ENCODE data around the gene XRCC1.

Gene XRCC1

GRCh38 chr19:43511324-43511723, 64.0 kb downstream of the XRCC1 start:
- peaks cover 45% of the 10 kb centered on the region for H3K36me3 ChIP-seq (ENCODE audit: control insufficient read depth, insufficient read depth, low read length)
- no peak overlapping the region for H3K4me3 ChIP-seq (ENCODE audit: extremely low read depth, insufficient read depth, low read length, poor library complexity, severe bottlenecking)
- H3K27ac ChIP-seq (ENCODE audit: low read depth, low read length, severe bottlenecking) = no peak overlapping the region
- H3K9me3 ChIP-seq (ENCODE audit: control insufficient read depth, low read length) = no peaks in the 10 kb centered on the region
- H3K4me1 ChIP-seq (ENCODE audit: control insufficient read depth, insufficient read depth, low read length, poor library complexity, severe bottlenecking) = no peaks in the 10 kb centered on the region
- 87 to 89% methylated on average over 3 of the region's 5 CpGs for WGBS, 2 experiments (ENCODE audit: insufficient coverage in 2 of 2)

DNA sequence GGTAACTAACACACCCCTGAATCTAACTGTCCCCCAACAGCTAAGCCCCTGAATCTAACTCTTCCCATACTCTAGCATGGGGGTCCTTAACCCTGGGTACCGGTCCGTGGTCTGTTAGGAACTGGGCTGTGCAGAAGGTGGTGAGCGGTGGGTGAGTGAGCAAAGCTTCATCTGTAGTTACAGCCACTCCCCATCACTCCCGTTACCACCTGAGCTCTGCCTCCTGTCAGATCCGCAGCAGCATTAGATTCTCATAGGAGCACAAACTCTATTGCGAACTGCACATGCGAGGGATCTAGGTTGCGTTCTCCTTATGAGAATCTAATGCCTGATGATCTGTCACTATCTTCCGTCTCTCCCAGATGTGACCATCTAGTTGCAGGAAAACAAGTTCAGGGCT, 64.6 kb downstream of the XRCC1 start:
- Histone ChIP-seq H3K36me3 (ENCODE audit: control insufficient read depth, insufficient read depth, low read length) (peaks cover 46% of the 10 kb centered on the region), H3K4me1 (ENCODE audit: control insufficient read depth, insufficient read depth, low read length, poor library complexity, severe bottlenecking) (no peaks in the 10 kb centered on the region), H3K4me3 (ENCODE audit: extremely low read depth, insufficient read depth, low read length, poor library complexity, severe bottlenecking) (no peak overlapping the region), H3K9me3 (ENCODE audit: control insufficient read depth, low read length) (no peaks in the 10 kb centered on the region), H3K27ac (ENCODE audit: low read depth, low read length, severe bottlenecking) (no peak overlapping the region)
- WGBS, 2 experiments (ENCODE audit: insufficient coverage in 2 of 2) = 98 to 100% methylated on average over 5 to 7 of the region's 9 CpGs

GRCh38 chr19:43507880-43508279, 67.4 kb downstream of the XRCC1 start:
- Histone ChIP-seq H3K9me3 (ENCODE audit: control insufficient read depth, low read length) (no peaks in the 10 kb centered on the region), H3K4me1 (ENCODE audit: control insufficient read depth, insufficient read depth, low read length, poor library complexity, severe bottlenecking) (peaks cover 7% of the 10 kb centered on the region), H3K27ac (ENCODE audit: low read depth, low read length, severe bottlenecking) (no peak overlapping the region), H3K4me3 (ENCODE audit: extremely low read depth, insufficient read depth, low read length, poor library complexity, severe bottlenecking) (no peak overlapping the region), H3K36me3 (ENCODE audit: control insufficient read depth, insufficient read depth, low read length) (peaks cover 34% of the 10 kb centered on the region)
- WGBS, 2 experiments (ENCODE audit: insufficient coverage in 2 of 2) = 94% methylated on average over 2 of the region's 2 CpGs; no CpG with 5 or more reads in 1 of the 2 experiments

DNA sequence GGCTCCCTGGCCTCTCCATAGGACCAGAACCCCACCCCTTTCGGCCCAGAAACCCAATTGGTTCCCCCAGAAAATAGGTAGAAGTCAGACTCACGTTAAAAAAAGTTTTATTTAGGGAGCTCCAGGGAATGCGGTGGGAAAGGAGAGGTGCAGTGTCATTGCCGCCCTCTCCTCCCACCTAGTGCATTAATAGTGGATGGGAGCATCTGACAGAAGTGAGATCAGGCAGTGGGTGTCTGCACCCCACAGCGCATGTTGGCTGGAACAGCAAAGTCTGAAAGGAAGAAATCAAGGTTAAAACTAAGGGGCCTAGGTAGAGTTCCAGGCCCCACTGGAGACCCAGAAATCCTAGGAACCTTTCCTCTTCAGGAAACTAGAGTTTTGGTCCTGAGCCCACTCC, 68.7 kb downstream of the XRCC1 start:
- Histone ChIP-seq H3K9me3 (ENCODE audit: control insufficient read depth, low read length) (no peaks in the 10 kb centered on the region), H3K4me1 (ENCODE audit: control insufficient read depth, insufficient read depth, low read length, poor library complexity, severe bottlenecking) (peaks cover 7% of the 10 kb centered on the region), H3K27ac (ENCODE audit: low read depth, low read length, severe bottlenecking) (no peak overlapping the region), H3K4me3 (ENCODE audit: extremely low read depth, insufficient read depth, low read length, poor library complexity, severe bottlenecking) (no peak overlapping the region), H3K36me3 (ENCODE audit: control insufficient read depth, insufficient read depth, low read length) (peaks cover 35% of the 10 kb centered on the region)
- 85 to 100% methylated on average over 1 to 4 of the region's 5 CpGs for WGBS, 2 experiments (ENCODE audit: insufficient coverage in 2 of 2)

DNA sequence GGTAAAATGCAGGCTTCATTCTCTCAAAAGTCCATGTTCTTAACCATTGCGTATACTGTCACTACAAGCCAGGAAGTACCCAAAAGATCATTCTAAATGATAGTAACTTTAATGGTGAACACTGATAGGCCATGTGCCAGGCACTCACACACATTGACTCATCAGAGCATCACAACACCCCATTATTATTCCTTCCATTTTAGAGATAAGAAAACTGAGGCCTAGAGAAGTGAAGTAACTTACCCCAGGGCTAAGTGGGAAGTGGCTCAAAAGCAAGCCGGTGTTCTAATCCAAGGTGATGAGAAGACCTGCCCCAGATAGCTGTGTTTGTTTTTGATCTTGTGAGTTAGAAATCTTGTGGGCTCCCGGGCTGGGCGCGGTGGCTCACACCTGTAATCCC, 69.4 kb downstream of the XRCC1 start:
- H3K36me3 ChIP-seq (ENCODE audit: control insufficient read depth, insufficient read depth, low read length) = peaks cover 37% of the 10 kb centered on the region
- WGBS, 2 experiments (ENCODE audit: insufficient coverage in 2 of 2) = 93 to 100% methylated on average over 4 of the region's 5 CpGs
- H3K4me1 ChIP-seq (ENCODE audit: control insufficient read depth, insufficient read depth, low read length, poor library complexity, severe bottlenecking) = peaks cover 7% of the 10 kb centered on the region
- H3K27ac ChIP-seq (ENCODE audit: low read depth, low read length, severe bottlenecking) = no peak overlapping the region
- no peak overlapping the region for H3K4me3 ChIP-seq (ENCODE audit: extremely low read depth, insufficient read depth, low read length, poor library complexity, severe bottlenecking)
- H3K9me3 ChIP-seq (ENCODE audit: control insufficient read depth, low read length) = no peaks in the 10 kb centered on the region

DNA sequence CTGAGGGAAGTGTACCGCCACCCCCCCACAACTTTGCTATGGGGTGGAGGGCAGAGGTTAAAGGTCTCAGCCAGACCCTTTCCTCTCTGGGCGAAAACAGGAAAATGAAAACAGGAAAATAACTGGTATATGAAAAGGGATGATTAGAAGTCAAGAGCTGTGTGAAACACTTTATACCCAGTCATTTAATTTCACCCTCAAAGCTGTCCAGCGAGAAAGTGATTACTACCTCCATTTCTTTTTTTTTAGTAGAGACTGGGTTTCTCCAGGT, 70.2 kb downstream of the XRCC1 start:
- H3K4me1 ChIP-seq (ENCODE audit: control insufficient read depth, insufficient read depth, low read length, poor library complexity, severe bottlenecking) = peaks cover 7% of the 10 kb centered on the region
- H3K4me3 ChIP-seq (ENCODE audit: extremely low read depth, insufficient read depth, low read length, poor library complexity, severe bottlenecking) = no peak overlapping the region

DNA sequence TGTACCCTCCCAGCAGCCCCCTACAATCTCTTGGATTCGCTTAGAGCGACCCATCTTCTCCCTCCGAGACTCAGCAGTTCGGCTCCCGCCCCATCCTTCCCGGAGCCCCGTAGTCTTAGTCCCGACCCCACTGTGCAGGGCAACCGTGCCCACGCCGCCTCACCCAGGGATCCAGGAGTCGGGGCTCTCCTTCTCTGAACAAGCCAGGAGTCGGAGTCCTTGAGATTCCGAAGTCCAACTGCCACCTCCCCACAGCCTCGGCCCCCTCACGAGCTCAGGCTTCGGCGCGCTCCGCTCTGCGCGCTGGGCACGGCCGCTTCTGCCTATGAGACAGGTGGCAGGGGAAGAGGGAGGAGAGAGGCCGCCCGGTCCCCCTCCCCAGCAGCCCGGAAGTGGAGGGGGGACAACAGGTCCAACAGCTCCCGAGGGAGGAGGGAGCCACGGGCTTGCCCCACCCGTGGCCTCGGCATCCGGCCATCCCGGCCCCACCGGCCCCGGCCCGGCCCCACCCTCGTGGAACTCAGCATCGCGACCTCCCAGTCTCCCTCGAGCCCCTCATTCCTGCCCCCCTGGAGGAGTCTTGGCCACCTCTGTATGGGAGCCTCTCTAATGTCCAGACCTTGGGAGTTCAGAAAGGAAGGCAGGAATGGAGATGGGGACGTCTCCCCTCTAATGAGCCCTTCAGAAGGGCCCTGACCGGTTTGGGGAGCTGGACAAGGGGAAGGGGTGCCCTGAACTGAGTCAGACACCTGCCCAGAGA, 70.7 kb downstream of the XRCC1 start, which contains the start of gene PHLDB3:
Gene PHLDB3 (minus strand): TSS at position 321 of the 760 bp plus-strand sequence. CDS start 628 bp downstream, outside the sequence.
- H3K4me1 ChIP-seq (ENCODE audit: control insufficient read depth, insufficient read depth, low read length, poor library complexity, severe bottlenecking) = peaks cover 7% of the 10 kb centered on the region
- peak within 1 kb of the TSS; percentile 83 for H3K4me3 ChIP-seq (ENCODE audit: extremely low read depth, insufficient read depth, low read length, poor library complexity, severe bottlenecking)
- 1 to 7% methylated on average over 15 to 27 of the region's 42 CpGs for WGBS, 2 experiments (ENCODE audit: insufficient coverage in 2 of 2)
- H3K36me3 ChIP-seq (ENCODE audit: control insufficient read depth, insufficient read depth, low read length) = peaks cover 24% of the 10 kb centered on the region
- H3K9me3 ChIP-seq (ENCODE audit: control insufficient read depth, low read length) = no peaks in the 10 kb centered on the region
- H3K27ac ChIP-seq (ENCODE audit: low read depth, low read length, severe bottlenecking) = peak within 1 kb of the TSS; percentile 81

More for the DNA sequence above, 70.2 kb downstream of the XRCC1 start:
- no peak overlapping the region for H3K27ac ChIP-seq (ENCODE audit: low read depth, low read length, severe bottlenecking)
- H3K36me3 ChIP-seq (ENCODE audit: control insufficient read depth, insufficient read depth, low read length) = peaks cover 30% of the 10 kb centered on the region
- 80 to 100% methylated on average over 1 of the region's 3 CpGs for WGBS, 2 experiments (ENCODE audit: insufficient coverage in 2 of 2)
- no peaks in the 10 kb centered on the region for H3K9me3 ChIP-seq (ENCODE audit: control insufficient read depth, low read length)

DNA sequence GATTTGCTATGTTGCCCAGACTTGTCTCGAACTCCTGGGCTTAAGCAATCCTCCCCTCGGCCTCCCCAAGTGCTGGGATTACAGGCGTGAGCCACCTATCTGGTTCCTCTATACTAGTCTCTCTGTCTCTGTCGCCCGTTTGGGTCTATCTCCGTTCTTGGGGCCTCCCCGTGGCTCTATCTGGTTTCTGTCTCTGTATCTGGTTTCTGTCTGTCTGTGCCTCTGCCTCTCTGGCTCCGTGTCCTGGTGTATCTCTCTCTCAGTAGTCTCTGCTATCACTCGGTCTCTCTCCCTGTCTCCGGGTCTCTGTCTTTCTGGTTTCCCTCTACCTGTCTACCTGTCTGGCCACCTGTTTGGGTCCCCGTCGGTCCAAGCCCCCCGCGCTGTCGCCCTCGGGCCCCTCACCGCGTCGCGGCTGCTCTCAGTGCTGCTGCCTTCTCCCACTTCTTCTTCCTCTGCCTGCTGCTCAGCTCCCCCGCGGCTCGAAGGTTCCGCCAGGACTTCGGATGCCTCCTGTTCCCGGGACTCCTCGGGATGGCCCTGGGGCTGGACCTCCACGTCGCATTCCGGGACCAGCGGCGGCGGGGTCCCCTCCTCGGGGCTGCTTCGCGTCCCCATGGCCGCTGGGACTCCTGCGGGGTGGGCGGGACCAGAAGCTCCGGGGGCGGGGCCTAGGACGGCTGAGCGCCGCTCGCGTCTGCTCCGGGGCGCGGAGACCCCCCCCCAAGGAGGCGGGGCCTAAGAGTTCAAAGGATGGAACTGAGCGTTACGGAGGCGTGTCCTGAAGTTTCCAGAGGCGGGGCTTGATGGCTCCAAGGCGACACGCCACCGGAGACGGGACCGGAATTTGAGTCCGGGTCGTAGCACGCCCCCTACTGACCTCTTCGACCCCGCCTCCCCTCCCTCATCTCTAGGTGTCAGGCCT, 71.6 kb downstream of the XRCC1 start:
- Histone ChIP-seq H3K4me3 (ENCODE audit: extremely low read depth, insufficient read depth, low read length, poor library complexity, severe bottlenecking) (peak overlapping the region; percentile 83), H3K4me1 (ENCODE audit: control insufficient read depth, insufficient read depth, low read length, poor library complexity, severe bottlenecking) (peaks cover 7% of the 10 kb centered on the region), H3K36me3 (ENCODE audit: control insufficient read depth, insufficient read depth, low read length) (peaks cover 22% of the 10 kb centered on the region), H3K9me3 (ENCODE audit: control insufficient read depth, low read length) (no peaks in the 10 kb centered on the region), H3K27ac (ENCODE audit: low read depth, low read length, severe bottlenecking) (peak overlapping the region; percentile 81)
- WGBS, 2 experiments (ENCODE audit: insufficient coverage in 2 of 2) = 6% methylated on average over 40 to 48 of the region's 64 CpGs

DNA sequence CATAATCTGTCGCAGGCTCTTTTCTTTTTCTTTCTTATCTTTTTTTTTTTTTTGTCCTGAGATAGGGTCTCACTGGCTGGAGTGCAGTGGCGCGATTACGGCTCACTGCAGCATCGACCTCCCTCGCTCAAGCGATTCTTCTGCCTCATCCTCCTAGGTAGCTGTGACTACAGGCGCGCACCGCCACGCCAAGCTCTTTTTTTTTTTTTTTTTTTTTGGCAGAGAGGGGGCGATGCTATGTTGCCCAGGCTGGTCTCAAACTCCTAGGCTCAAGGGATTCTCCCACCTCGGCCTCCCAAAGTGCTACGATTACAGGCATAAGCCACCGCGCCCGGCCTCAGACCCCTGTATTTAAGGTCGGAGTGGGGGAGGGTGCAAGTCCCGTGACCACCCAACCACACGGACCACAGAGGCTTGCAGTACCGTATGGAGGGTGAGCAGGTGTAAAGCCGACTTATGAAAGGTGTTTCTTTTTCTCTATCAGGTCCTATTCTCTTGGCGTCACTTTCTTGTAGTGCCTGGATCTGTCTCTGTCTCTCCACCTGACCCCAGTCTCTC, 72.8 kb downstream of the XRCC1 start:
- H3K36me3 ChIP-seq (ENCODE audit: control insufficient read depth, insufficient read depth, low read length) = peaks cover 24% of the 10 kb centered on the region
- H3K4me3 ChIP-seq (ENCODE audit: extremely low read depth, insufficient read depth, low read length, poor library complexity, severe bottlenecking) = no peak overlapping the region
- H3K9me3 ChIP-seq (ENCODE audit: control insufficient read depth, low read length) = no peaks in the 10 kb centered on the region
- no peak overlapping the region for H3K27ac ChIP-seq (ENCODE audit: low read depth, low read length, severe bottlenecking)
- H3K4me1 ChIP-seq (ENCODE audit: control insufficient read depth, insufficient read depth, low read length, poor library complexity, severe bottlenecking) = peaks cover 7% of the 10 kb centered on the region
- 92 to 93% methylated on average over 6 to 18 of the region's 23 CpGs for WGBS, 2 experiments (ENCODE audit: insufficient coverage in 2 of 2)

- no peak overlapping the region for H3K27ac ChIP-seq (ENCODE audit: low read depth, low read length, severe bottlenecking)
- no peak overlapping the region for H3K4me3 ChIP-seq (ENCODE audit: extremely low read depth, insufficient read depth, low read length, poor library complexity, severe bottlenecking)
- peaks cover 7% of the 10 kb centered on the region for H3K4me1 ChIP-seq (ENCODE audit: control insufficient read depth, insufficient read depth, low read length, poor library complexity, severe bottlenecking)
- peaks cover 30% of the 10 kb centered on the region for H3K36me3 ChIP-seq (ENCODE audit: control insufficient read depth, insufficient read depth, low read length)
- no peaks in the 10 kb centered on the region for H3K9me3 ChIP-seq (ENCODE audit: control insufficient read depth, low read length)
- 90 to 96% methylated on average over 21 to 42 of the region's 43 CpGs for WGBS, 2 experiments (ENCODE audit: insufficient coverage in 2 of 2)
These were observed 73.5 kb downstream of the XRCC1 start for GRCh38 chr19:43501661-43502418.
